GM12878 (cell line): ENCODE measurements around the gene KCNQ1.

Experiments
- POLR2A ChIP-seq: IDR thresholded peaks from 2 replicates; pipeline ENCODE4 v1.6.1; 2011; ENCODE audit warnings: low read depth, mild to moderate bottlenecking, low read length
- TAF1 ChIP-seq: IDR thresholded peaks from 2 replicates; pipeline ENCODE4 v1.6.1; 2011; ENCODE audit warnings: mild to moderate bottlenecking, low read depth, low read length, borderline replicate concordance
- TF ChIP-seq, protein P1 (sequence below), 3 experiments: IDR thresholded peaks in 2 of 3; conservative IDR thresholded peaks in 1 of 3; 2 replicates each; pipeline ENCODE4 v1.5.1; 2011; ENCODE audit warnings: low read depth in 3 of 3, low read length in 3 of 3, mild to moderate bottlenecking in 3 of 3, control low read depth in 2 of 3, moderate library complexity in 2 of 3, inconsistent platforms in 1 of 3, mixed read lengths in 1 of 3; ENCODE audit not compliant: control insufficient read depth in 2 of 3, insufficient read depth in 1 of 3; ENCODE audit errors: extremely low read depth in 1 of 3

DNA sequence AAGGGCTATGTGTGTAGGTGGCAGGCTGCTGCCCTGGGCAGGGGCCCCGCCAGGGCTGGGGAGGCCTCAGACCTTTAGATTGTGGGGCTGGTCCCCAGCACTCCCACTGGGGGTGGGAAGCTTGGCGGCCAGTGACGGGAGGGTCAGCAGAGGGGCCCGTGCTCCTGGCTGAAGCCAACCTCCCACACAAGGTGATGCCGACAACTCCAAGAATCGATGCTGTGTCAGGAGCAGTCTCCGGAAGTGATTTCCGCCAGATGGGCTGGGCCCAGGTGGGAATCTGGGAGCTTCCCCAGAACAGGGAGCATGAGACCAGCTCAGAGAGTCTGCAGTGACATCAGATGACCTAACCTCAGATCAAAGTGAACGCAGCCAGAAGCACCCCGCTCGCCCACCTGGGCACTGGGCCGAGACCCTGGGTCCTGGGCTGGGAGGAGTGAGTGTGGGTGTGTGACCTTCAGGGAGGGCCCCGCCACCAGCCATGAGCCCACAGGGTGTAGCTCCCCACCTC lies 8.2 kb upstream of the KCNQ1 start:
- TF ChIP-seq, protein P1, sequence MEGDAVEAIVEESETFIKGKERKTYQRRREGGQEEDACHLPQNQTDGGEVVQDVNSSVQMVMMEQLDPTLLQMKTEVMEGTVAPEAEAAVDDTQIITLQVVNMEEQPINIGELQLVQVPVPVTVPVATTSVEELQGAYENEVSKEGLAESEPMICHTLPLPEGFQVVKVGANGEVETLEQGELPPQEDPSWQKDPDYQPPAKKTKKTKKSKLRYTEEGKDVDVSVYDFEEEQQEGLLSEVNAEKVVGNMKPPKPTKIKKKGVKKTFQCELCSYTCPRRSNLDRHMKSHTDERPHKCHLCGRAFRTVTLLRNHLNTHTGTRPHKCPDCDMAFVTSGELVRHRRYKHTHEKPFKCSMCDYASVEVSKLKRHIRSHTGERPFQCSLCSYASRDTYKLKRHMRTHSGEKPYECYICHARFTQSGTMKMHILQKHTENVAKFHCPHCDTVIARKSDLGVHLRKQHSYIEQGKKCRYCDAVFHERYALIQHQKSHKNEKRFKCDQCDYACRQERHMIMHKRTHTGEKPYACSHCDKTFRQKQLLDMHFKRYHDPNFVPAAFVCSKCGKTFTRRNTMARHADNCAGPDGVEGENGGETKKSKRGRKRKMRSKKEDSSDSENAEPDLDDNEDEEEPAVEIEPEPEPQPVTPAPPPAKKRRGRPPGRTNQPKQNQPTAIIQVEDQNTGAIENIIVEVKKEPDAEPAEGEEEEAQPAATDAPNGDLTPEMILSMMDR (IDR thresholded peaks at IDR 0.05 in 2 of 3, conservative IDR thresholded peaks at IDR 0.05 in 1 of 3; ENCODE audit: control insufficient read depth in 2 of 3, extremely low read depth in 1 of 3, insufficient read depth in 1 of 3, low read depth in 3 of 3, low read length in 3 of 3): no peak
- TF ChIP-seq TAF1: no peak
- TF ChIP-seq POLR2A: no peak
